Subcutaneous abdominal adipose tissue (tissue), 5 donors: ENCODE results near the gene SPATA33.

ENCODE experiments used
- H3K27ac ChIP-seq: one replicate; pipeline ENCODE4 v1.7.0; 2013; ENCODE audit warnings: low read depth, mild to moderate bottlenecking, inconsistent platforms, low read length, moderate library complexity
- H3K27me3 ChIP-seq, 5 donors: one replicate each; pipeline ENCODE4 v1.7.0; 2013; ENCODE audit warnings: low read length in 5 of 5, inconsistent platforms in 1 of 5; ENCODE audit not compliant: control insufficient read depth in 5 of 5, insufficient read depth in 4 of 5
- H3K36me3 ChIP-seq, 5 donors: one replicate each; pipeline ENCODE4 v1.7.0; 2013; ENCODE audit warnings: low read length in 5 of 5; ENCODE audit not compliant: control insufficient read depth in 5 of 5, insufficient read depth in 5 of 5
- H3K4me1 ChIP-seq, 5 donors: one replicate each; pipeline ENCODE4 v1.7.0; 2013; ENCODE audit warnings: low read length in 5 of 5, mild to moderate bottlenecking in 3 of 5, moderate library complexity in 1 of 5; ENCODE audit not compliant: control insufficient read depth in 5 of 5, insufficient read depth in 5 of 5
- H3K4me3 ChIP-seq, 5 donors: one replicate each; pipeline ENCODE4 v1.7.0; 2013; ENCODE audit warnings: low read length in 5 of 5, low read depth in 1 of 5
- H3K9ac ChIP-seq, 5 donors: one replicate each; pipeline ENCODE4 v1.7.0; 2013; ENCODE audit warnings: low read length in 5 of 5, mild to moderate bottlenecking in 4 of 5, moderate library complexity in 3 of 5
- H3K9me3 ChIP-seq, 5 donors: one replicate each; pipeline ENCODE4 v1.7.0; 2013; ENCODE audit warnings: low read length in 5 of 5; ENCODE audit not compliant: control insufficient read depth in 5 of 5
- donor health status: healthy.
- donor health status: healthy.
- donor health status: healthy.
- donor health status: healthy.
- donor health status: healthy.

Gene SPATA33

DNA sequence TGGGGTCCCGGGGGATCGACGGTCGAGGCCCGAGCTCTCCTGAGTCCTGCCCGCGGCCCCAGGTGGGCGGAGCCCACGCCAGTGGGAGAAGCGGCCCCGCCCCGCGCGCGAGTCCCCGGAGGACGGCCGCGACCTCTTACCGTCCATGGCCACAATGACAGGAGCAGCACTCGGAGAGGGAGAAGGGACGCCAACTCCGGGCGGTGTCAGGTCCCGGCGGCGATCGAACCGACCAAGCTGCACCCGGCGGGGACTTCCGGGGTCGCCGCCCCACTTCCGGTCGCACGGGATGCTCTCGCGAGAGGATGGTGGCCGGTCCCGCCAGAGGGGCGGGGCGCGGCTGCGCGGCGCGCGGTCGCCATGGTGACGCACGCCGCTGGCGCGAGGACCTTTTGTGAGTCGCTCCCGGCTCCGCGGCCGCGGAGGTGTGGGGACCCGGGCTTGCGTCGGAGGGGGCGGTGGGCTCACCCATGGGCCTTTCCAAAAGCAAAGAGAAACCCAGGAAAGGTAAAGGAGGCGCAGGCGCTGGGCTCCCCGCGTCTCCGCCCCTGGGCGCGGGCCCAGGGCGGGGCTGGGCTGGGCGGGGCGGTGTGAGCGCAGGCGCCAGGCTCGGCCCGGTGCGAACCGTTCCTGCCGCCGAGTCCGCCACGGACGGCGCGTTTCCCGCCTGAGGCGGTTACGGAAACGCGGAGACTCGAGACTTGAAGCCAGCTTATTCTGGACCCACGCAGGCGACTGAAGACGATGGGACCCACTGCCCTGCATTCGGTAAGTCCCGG lies at the start of gene SPATA33, which contains the start of gene CHMP1A:
Gene SPATA33 (plus strand): TSS at position 395 of the 779 bp plus-strand sequence. CDS start 76 bp downstream, at position 471.
Gene CHMP1A (minus strand): TSS at position 267 of the 779 bp plus-strand sequence. CDS start 120 bp downstream, at position 147.
- Histone ChIP-seq H3K27me3 (no peaks in the 10 kb centered on the region), H3K27ac (peak within 1 kb of the TSS; percentile 17), H3K9ac (peak within 1 kb of the TSS; percentile 77 to 96 (median 89)), H3K4me3 (peak within 1 kb of the TSS; percentile 82 to 93 (median 91)), H3K9me3 (no peaks in the 10 kb centered on the region), H3K4me1 (peaks cover 6 to 25% (median 22%) of the 10 kb centered on the region in 5 donors), H3K36me3 (peaks cover 0 to 26% (median 12%) of the 10 kb centered on the region in 5 donors)

DNA sequence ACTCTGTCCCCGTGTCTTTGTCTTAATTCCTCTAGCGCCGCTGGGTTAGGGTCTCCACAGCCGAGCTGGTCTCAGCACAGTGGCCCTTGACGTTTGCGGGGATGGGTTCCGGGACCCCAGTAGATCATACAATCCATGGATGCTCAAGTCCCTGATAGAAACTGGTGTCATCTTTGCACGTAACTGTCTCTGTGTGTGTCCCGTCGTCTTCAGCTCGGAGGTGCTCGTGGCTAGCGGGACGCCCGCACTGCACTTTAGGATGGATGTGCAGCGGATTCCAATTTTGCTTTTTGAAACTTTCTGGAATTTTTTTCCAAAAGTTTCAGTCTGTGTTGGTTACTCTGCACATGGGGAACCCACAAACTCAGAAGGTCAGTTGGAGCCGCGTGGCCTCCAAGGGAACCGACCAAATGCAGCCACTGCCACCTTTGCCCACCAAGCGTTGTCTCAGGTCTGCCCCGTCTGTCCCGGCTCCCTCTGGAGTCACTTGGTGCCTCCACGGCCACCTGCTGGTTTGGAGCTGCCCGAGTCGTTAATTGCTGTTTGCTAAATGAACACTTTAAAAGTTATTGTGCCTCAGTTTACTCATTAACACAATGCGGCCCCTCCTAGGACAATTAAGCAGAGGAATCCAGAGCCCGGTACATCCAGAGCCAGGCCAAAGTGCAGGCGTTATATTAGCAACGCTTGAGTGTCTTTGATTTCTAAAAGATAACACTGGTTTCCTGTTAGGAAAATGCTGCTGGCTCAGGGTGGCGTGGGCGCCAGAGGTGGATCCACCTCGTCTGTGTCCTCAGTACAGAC lies 49.5 kb upstream of the SPATA33 start:
- no peak overlapping the region for H3K9ac ChIP-seq
- H3K36me3 ChIP-seq: no peaks in the 10 kb centered on the region
- H3K4me3 ChIP-seq: no peak overlapping the region
- peaks cover under 1 to 15% (median 11%) of the 10 kb centered on the region in 5 donors for H3K27me3 ChIP-seq
- no peaks in the 10 kb centered on the region for H3K9me3 ChIP-seq
- peaks cover 0 to 2% (median 0%) of the 10 kb centered on the region in 5 donors for H3K4me1 ChIP-seq
- no peak overlapping the region for H3K27ac ChIP-seq

DNA sequence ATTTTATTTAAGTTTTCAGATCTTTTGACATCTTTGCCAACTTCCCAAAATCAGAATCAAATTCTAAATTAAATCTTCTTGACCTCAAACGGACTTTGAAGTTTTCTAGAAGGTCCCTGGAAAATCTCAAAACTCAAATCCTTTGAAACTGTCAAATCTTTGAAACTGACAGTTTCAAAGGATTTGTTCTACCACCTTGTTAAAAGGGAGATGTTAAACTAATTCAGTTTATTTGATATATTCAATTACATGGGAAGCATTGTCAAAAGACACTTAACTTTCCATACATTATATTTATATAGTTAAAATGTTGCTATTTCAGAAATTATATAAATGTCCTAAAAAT lies 47.6 kb upstream of the SPATA33 start:
- Histone ChIP-seq H3K9ac (no peak overlapping the region), H3K27ac (no peak overlapping the region), H3K4me3 (no peak overlapping the region), H3K9me3 (no peaks in the 10 kb centered on the region), H3K4me1 (peaks cover 0 to 6% (median 0%) of the 10 kb centered on the region in 5 donors), H3K36me3 (no peaks in the 10 kb centered on the region), H3K27me3 (peaks cover 4 to 20% (median 13%) of the 10 kb centered on the region in 5 donors)

DNA sequence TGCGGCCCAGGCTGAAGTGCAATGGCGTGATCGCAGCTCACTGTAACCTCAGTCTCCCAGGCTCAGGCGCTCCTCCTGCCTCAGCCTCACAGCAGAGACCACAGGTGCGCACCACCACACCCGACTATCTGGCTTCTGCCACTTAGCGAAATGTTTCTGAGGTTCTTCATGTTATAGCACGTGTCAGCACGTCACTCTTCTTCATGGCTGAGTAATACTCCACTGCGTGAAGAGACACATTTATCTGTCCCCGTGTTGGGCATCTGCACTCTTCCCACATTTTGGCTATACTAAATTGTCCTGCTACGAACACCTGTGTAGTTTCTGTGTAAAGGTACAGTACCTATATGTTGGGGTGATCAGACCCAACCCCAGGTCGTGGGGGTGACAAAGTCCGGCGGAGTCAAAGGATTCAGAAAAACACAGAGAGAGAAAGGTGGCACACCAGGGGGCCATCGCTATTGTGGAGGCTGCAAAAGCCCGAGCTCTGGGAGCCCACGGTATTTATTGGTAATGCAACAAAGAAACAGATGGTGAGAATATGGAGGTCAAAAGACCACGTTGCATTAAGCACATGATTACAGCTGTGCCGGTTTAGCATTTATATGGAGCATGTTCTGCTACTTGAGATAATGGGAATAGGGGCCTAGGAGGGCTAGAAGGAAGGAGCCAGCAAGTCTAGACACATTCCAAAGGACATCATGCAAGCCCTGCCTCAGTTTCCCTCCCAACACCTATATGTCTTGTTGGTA lies 45.0 kb upstream of the SPATA33 start:
- Histone ChIP-seq H3K9me3 (no peaks in the 10 kb centered on the region), H3K36me3 (no peaks in the 10 kb centered on the region), H3K4me3 (no peak overlapping the region), H3K27ac (no peak overlapping the region), H3K9ac (no peak overlapping the region), H3K27me3 (peaks cover 8 to 23% (median 14%) of the 10 kb centered on the region in 5 donors), H3K4me1 (peaks cover 0 to 16% (median 0%) of the 10 kb centered on the region in 5 donors)

DNA sequence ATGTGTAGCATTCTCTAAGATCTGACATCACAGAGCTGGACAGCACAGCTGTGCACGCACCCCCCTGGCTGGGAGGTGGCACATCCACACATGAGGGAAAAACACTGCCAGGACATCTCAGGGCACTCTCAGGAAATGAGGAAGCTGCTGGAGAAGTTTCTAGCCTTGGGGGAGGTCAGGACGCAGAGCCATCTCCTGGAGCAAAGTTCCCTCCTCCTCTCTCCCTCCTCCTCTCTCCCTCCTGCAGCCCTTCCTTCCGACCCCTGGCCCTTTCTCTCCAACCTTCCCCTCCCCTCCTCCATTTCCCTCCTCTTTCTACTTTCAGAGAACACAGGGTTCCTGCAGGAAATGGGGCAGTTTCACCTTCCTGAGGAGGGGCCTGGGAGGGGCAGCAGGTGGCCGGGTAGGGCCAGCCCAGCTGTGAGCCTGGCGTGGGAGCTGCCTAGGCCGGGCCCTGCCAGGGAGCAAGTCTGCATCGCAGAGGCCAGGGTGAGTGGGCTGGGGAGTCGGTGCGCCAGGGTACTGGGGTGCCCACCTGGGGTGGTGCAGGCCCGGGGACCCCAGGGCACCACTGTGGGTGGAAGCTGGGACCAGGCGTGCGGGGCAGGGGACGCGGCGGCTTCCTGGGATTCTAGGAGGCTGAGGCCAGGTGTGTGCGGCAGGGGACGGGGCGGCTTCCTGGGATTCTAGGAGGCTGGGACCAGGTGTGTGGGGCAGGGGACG lies 44.2 kb upstream of the SPATA33 start, which contains the start of gene DPEP1:
Gene DPEP1 (plus strand): TSS at position 412 of the 723 bp plus-strand sequence. CDS start 16,769 bp downstream, outside the sequence.
- peaks cover 0 to 16% (median 0%) of the 10 kb centered on the region in 5 donors for H3K4me1 ChIP-seq
- H3K36me3 ChIP-seq: no peaks in the 10 kb centered on the region
- H3K4me3 ChIP-seq: no peak within 1 kb of the TSS
- no peak within 1 kb of the TSS for H3K27ac ChIP-seq
- no peak within 1 kb of the TSS for H3K9ac ChIP-seq
- H3K9me3 ChIP-seq: no peaks in the 10 kb centered on the region
- peaks cover 8 to 23% (median 13%) of the 10 kb centered on the region in 5 donors for H3K27me3 ChIP-seq

DNA sequence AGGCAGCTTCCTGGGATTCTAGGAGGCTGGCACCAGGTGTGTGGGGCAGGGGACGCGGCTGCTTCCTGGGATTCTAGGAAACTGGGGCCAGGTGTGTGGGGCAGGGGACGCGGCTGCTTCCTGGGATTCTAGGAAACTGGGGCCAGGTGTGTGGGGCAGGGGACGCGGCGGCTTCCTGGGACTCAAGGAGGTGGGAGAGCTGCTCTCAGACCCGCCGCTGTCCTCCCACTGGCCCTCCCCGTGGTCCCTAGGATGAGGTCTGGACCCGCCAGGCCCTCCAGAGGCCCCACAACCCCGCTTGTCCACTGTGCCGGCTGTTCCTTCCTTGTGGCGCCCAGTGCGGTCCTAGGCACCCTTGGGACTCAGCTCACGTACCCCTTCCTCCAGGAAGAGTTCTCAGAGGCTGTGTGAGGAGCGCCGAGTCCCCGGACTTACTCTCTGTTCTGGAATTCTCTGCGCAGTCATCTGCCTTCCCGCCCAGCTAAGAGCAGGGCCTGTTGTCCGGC lies 43.6 kb upstream of the SPATA33 start:
- peaks cover 8 to 23% (median 11%) of the 10 kb centered on the region in 5 donors for H3K27me3 ChIP-seq
- no peaks in the 10 kb centered on the region for H3K9me3 ChIP-seq
- peaks cover 0 to 16% (median 0%) of the 10 kb centered on the region in 5 donors for H3K4me1 ChIP-seq
- no peak overlapping the region for H3K27ac ChIP-seq
- no peaks in the 10 kb centered on the region for H3K36me3 ChIP-seq
- no peak overlapping the region for H3K9ac ChIP-seq
- H3K4me3 ChIP-seq: no peak overlapping the region

DNA sequence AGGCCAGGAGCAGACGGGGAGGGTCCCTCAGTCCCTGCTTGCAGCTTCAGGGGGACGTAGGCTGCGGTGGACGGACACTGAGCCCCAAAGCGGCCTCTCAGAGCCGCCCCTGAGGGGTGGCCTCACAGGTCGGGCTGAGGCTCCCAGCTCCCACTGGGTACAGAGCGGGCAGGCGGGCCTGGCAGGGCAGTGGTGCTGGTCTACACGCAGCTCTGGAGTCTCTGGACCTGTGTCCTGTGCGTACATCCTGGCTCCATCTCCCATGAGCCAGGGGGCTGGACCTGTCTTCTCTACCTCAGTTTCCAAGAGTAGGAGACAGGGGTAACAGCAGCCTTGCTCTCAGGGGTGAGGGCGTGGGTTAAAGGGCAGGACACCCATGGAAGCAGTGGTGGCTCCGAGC lies 42.5 kb upstream of the SPATA33 start:
- Histone ChIP-seq H3K4me1 (peaks cover 0 to 19% (median 0%) of the 10 kb centered on the region in 5 donors), H3K4me3 (no peak overlapping the region), H3K27ac (no peak overlapping the region), H3K9me3 (no peaks in the 10 kb centered on the region), H3K27me3 (peaks cover 11 to 26% (median 12%) of the 10 kb centered on the region in 5 donors), H3K36me3 (no peaks in the 10 kb centered on the region), H3K9ac (no peak overlapping the region)

DNA sequence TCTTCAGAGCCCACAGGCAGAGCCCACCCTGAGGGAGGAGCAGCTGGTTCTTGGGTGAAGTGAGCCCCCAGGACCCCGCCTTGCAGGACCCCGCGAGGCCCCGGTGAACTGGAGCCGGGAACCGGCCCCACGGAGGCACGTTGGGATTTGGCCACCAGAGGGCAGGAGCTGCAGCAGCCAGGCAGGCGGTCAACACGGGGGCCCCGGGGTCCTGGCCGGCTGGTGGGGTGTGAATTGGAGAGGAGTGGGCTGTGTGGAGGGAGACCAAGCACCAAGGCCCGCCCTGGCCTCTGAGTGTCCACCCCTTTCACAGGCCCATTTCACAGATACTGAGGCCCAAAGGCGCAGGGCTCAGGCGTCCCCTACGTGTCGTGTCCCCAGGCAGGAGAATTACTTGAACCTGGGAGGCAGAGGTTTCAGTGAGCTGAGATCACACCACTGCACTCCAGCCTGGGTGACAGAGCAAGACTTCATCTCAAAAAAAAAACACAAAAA lies 42.0 kb upstream of the SPATA33 start:
- Histone ChIP-seq H3K9me3 (no peaks in the 10 kb centered on the region), H3K27ac (no peak overlapping the region), H3K36me3 (no peaks in the 10 kb centered on the region), H3K9ac (no peak overlapping the region), H3K4me1 (peaks cover 0 to 19% (median 0%) of the 10 kb centered on the region in 5 donors), H3K4me3 (no peak overlapping the region), H3K27me3 (peaks cover 11 to 31% (median 16%) of the 10 kb centered on the region in 5 donors)

DNA sequence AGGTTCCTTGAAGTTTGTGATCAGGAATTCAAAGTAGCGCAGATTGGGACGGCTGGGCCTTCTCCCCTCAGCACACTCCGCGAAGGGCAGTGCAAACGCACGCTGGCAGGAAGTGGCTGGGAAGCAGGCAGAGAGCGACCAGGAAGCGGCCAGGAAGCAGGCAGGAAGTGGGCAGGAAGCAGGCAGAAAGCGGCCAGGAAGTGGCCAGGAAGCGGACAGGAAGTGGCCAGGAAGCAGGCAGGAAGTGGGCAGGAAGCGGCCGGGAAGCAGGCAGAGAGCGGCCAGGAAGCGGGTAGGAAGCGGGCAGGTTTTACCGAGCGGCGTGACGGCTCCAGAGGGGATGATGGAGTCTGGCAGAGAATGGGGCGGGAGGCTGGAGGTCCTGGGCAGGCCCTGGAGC lies 41.0 kb upstream of the SPATA33 start:
- H3K27ac ChIP-seq: no peak overlapping the region

More for the DNA sequence above, 41.0 kb upstream of the SPATA33 start:
- H3K9me3 ChIP-seq: no peaks in the 10 kb centered on the region
- H3K4me1 ChIP-seq: peaks cover 0 to 19% (median 1%) of the 10 kb centered on the region in 5 donors
- H3K4me3 ChIP-seq: no peak overlapping the region
- H3K36me3 ChIP-seq: no peaks in the 10 kb centered on the region
- H3K9ac ChIP-seq: no peak overlapping the region
- H3K27me3 ChIP-seq: peaks cover 15 to 34% (median 24%) of the 10 kb centered on the region in 5 donors
